GM12864 (cell line): ENCODE data around the gene WASHC3.
A peak's percentile ranks its signal among the peaks of the same experiment; 100 is the strongest.
"Not testable (repeated sequence)": the region's sequence is repeated elsewhere in the genome, so short reads cannot be mapped to it uniquely, and the experiment has no call there.

Experiments used
- DNase-seq: peaks from one replicate; pipeline ENCODE4 v3.0.0-alpha.2; 2011; ENCODE audit warnings: low read depth
- H3K4me3 ChIP-seq: 2 replicates; pipeline ENCODE4 v1.5.1; 2011; ENCODE audit warnings: mild to moderate bottlenecking, low read depth, low read length, control low read depth
- CTCF ChIP-seq: IDR thresholded peaks from 2 replicates; pipeline ENCODE4 v1.5.1; 2011; ENCODE audit warnings: low read depth, mild to moderate bottlenecking, moderate library complexity, low read length, control low read depth, inconsistent platforms; ENCODE audit errors: missing control alignments

Gene WASHC3

GRCh38 chr12:102026728-102027127 lies 35.1 kb downstream of the WASHC3 start:
- DNase-seq: no peak
- peak; percentile 23 for TF ChIP-seq CTCF

GRCh38 chr12:102024765-102025164 lies 37.0 kb downstream of the WASHC3 start:
- H3K4me3 ChIP-seq: no peak overlapping the region
- TF ChIP-seq CTCF: no peak
- no peak for DNase-seq

More at GRCh38 chr12:102026728-102027127, 35.1 kb downstream of the WASHC3 start:
- no peak overlapping the region for H3K4me3 ChIP-seq

- no peak for DNase-seq
- no peak for TF ChIP-seq CTCF
- no peak overlapping the region for H3K4me3 ChIP-seq
These were observed 38.4 kb downstream of the WASHC3 start for GRCh38 chr12:102023343-102023930.

DNA sequence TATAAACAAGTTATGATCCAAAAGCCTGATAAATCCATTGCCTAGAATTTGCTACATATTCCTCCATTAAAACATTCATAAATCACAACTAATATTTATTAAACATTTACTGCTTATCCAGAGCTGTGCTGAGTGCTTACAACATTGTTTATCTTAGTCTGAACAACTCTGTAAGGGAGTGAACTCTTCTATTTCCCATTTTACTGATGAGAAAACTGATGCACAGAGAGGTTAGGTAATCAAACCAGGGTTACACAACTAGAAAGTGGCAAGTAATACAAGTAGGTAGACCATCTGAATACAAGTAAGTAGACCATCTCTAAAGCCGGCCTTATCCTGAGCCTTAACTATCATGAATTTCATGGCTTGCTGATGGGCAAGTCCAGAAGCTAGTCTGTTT lies 39.5 kb downstream of the WASHC3 start:
- H3K4me3 ChIP-seq: no peak overlapping the region
- TF ChIP-seq CTCF: no peak
- DNase-seq: no peak

DNA sequence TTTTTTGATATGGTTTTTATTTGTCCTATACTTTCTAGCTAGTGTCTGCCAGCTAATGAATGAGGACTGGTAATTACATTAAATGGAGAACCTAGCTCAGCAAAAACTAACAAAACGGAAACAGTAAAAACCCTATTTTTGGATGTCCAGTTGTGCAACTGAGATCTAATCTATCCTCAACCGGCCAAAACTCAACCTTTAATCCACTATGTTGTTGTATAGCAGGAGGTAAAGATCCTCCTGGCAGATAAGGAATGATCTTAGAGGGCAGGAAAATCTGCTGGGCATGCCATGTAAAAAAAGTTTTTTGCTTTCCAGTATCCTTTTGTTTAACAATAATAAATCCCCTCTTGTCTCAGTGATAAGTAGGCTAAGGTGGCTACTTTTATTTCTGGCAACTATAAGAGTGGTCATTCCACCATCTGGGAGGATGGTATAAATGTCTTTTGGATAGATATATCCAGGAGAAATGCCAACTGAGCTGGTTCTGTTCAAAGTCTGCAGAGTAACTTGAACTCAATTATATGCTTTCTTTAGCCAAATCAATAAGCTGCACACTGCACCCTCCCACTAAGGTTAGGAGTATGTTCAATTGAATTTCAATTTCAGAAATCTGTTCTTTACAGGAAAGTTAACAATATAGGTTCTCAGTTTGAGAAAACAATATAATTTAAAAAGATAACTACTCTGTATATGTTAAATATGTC lies 40.1 kb downstream of the WASHC3 start:
- TF ChIP-seq CTCF: no peak
- no peak for DNase-seq
- H3K4me3 ChIP-seq: no peak overlapping the region

DNA sequence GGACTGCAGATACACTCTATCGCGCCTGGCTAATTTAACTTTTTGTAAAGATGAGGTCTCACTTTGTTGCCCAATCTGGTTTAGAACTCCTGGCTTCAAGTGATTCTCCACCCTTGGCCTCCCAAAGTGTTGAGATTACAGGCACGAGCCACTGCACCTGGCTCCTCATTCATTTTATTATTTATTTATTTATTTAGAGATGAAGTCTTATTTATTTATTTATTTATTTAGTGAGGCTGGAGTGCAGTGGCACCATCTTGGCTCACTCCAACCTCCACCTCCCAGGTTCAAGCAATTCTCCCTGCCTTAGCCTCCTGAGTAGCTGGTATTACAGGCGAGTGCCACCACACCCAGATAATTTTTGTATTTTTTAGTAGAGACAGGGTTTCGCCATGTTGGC lies 43.2 kb downstream of the WASHC3 start:
- DNase-seq, H3K4me3 ChIP-seq: not testable (repeated sequence)

DNA sequence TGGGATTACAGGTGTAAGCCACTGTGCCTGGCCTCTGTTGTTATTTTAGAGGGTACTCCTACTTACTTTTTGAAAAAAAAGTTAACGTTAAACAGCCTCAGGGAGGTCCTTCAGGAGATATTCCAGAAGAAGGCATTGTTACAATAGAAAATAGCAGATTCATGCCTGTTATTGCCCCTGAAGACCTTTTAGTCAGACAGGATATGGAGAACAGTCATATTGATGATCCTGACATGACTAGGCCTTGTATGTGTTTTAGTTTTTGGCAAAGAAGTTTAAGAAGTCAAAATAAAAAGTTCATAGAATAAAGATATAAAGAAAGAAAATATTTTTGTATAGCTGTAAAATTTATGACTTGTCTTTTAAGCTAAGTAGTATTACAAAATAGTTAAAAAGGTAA lies 45.3 kb downstream of the WASHC3 start:
- DNase-seq: no peak
- no peak overlapping the region for H3K4me3 ChIP-seq
- TF ChIP-seq CTCF: no peak
